HepG2 (cell line): ENCODE results near the gene NYAP1. TPM values are rescaled to one million over a fixed set of nuclear protein-coding genes. Genes with fewer than 3 reads are reported as not detected.

Source experiments
- ASH2L ChIP-seq: fragments of 300-600, 200-600 bp; sonication (generic); IDR thresholded peaks from 2 replicates; pipeline ENCODE4 v1.7.0; 2017; ENCODE audit warnings: low read depth, mild to moderate bottlenecking, moderate library complexity, mixed read lengths, low read length; ENCODE audit not compliant: insufficient read length
- CEBPZ ChIP-seq: IDR thresholded peaks from 2 replicates; pipeline ENCODE4 v1.6.1; 2012; ENCODE audit warnings: low read length, improper control_type of control experiment
- CHD2 ChIP-seq: IDR thresholded peaks from 2 replicates; pipeline ENCODE4 v1.6.1; 2011; ENCODE audit warnings: low read depth, low read length, improper control_type of control experiment
- LRRFIP1 ChIP-seq: sonication (generic); formaldehyde crosslinking; conservative IDR thresholded peaks from 2 replicates; pipeline ENCODE4 v1.4.0; 2020; ENCODE audit warnings: missing genetic modification reagents
- MXD1 ChIP-seq: sonication (generic); formaldehyde crosslinking; IDR thresholded peaks from 2 replicates; pipeline ENCODE4 v1.4.0; 2020; ENCODE audit warnings: mild to moderate bottlenecking, missing genetic modification reagents
- NCOA2 ChIP-seq: sonication (generic); formaldehyde crosslinking; IDR thresholded peaks from 2 replicates; pipeline ENCODE4 v1.8.0; 2022; ENCODE audit warnings: inconsistent platforms
- NONO ChIP-seq, 2 experiments: fragments of 450-650 bp in 1 of 2; sonication (generic) in 1 of 2; formaldehyde crosslinking in 1 of 2; IDR thresholded peaks in 1 of 2; conservative IDR thresholded peaks in 1 of 2; 2 replicates each; pipeline versions ENCODE4 v1.6.1 to v1.8.0; 2017 to 2022; ENCODE audit warnings: mild to moderate bottlenecking in 1 of 2, missing genetic modification reagents in 1 of 2, moderate library complexity in 1 of 2
- ONECUT2 ChIP-seq: sonication (generic); formaldehyde crosslinking; IDR thresholded peaks from 2 replicates; pipeline ENCODE4 v1.4.0; 2020; ENCODE audit warnings: missing genetic modification reagents
- PAWR ChIP-seq: sonication (generic); formaldehyde crosslinking; IDR thresholded peaks from 2 replicates; pipeline ENCODE4 v1.4.0; 2020; ENCODE audit warnings: missing genetic modification reagents, mild to moderate bottlenecking, borderline replicate concordance
- RFXANK ChIP-seq: IDR thresholded peaks from 2 replicates; pipeline ENCODE4 v1.6.1; 2016
- SALL2 ChIP-seq: sonication (generic); formaldehyde crosslinking; IDR thresholded peaks from 2 replicates; pipeline ENCODE4 v1.8.1; 2023; ENCODE audit warnings: mild to moderate bottlenecking, missing genetic modification reagents, inconsistent platforms
- SMC3 ChIP-seq: IDR thresholded peaks from 2 replicates; pipeline ENCODE4 v1.6.1; 2011; ENCODE audit warnings: low read length, improper control_type of control experiment
- SRSF4 ChIP-seq: fragments of 200-400 bp; formaldehyde crosslinking; IDR thresholded peaks from one replicate; pipeline ENCODE4 v1.6.1; 2018; ENCODE audit warnings: mild to moderate bottlenecking, low read depth, low read length, moderate library complexity; ENCODE audit not compliant: poor library complexity, severe bottlenecking
- ZBTB7A ChIP-seq: sonication (generic); formaldehyde crosslinking; IDR thresholded peaks from 2 replicates; pipeline ENCODE4 v1.8.0; 2022; ENCODE audit warnings: mild to moderate bottlenecking, missing genetic modification reagents
- ZFP37 ChIP-seq: sonication (generic); formaldehyde crosslinking; IDR thresholded peaks from 2 replicates; pipeline ENCODE4 v1.4.0; 2020; ENCODE audit warnings: missing genetic modification reagents, borderline replicate concordance
- ZNF260 ChIP-seq: sonication (generic); formaldehyde crosslinking; IDR thresholded peaks from 2 replicates; pipeline ENCODE4 v1.4.0; 2020; ENCODE audit warnings: missing genetic modification reagents, low read depth, mild to moderate bottlenecking, borderline replicate concordance
- ZNF280D ChIP-seq: sonication (generic); formaldehyde crosslinking; IDR thresholded peaks from 2 replicates; pipeline ENCODE4 v1.5.1; 2020; ENCODE audit warnings: mild to moderate bottlenecking, missing genetic modification reagents
- ZNF446 ChIP-seq: sonication (generic); formaldehyde crosslinking; IDR thresholded peaks from 2 replicates; pipeline ENCODE4 v1.5.0; 2020; ENCODE audit warnings: mild to moderate bottlenecking, missing genetic modification reagents
- ZNF773 ChIP-seq: sonication (generic); formaldehyde crosslinking; IDR thresholded peaks from 2 replicates; pipeline ENCODE4 v1.4.0; 2020; ENCODE audit warnings: missing genetic modification reagents, borderline replicate concordance
- polyA plus RNA-seq, 8 experiments: library from polyadenylated mRNA; depleted of rRNA in 3 of 8; stranded (reverse) in 7 of 8; unstranded in 1 of 8; fragments of >200 nt; fragmentation: Illumina TruSeq in 4 of 8; extraction: Trizol in 4 of 8; gene quantifications; 2 replicates each; pipeline versions ENCODE4 v1.2.1 to v1.2.3, GENCODE V29; 2011 to 2016; ENCODE audit warnings: low read depth in 4 of 8, missing spikeins in 1 of 8, mixed read lengths in 1 of 8; ENCODE audit not compliant: insufficient read depth in 1 of 8
- total RNA-seq, 5 experiments: library from RNA; depleted of rRNA; stranded (reverse); fragments of >200 nt; fragmentation: Illumina TruSeq; extraction: Trizol; gene quantifications; 2 replicates each; pipeline ENCODE4 v1.2.3, GENCODE V29; 2016; ENCODE audit warnings: low read depth in 1 of 5

NYAP1 gene
- total and polyA plus RNA-seq, 2 of the 13 experiments (the other 11 are each of a cell fraction or from before 2014, with no cell fraction given) = 0.15 to 0.46 TPM

- TF ChIP-seq SMC3 (no peak), NCOA2 (no peak), ASH2L (peak; percentile 30), SRSF4 (no peak), ZBTB7A (CRISPR knock-in tag) (peak; percentile 77; the same call in 1 of the 2 replicates), MXD1 (no peak; the same call in 1 of the 2 replicates), LRRFIP1 (CRISPR knock-in tag) (no peak), SALL2 (0 out of 2 replicates have a peak, but pooled peaks have one; percentile 44), RFXANK (CRISPR knock-in tag) (no peak), ZNF446 (CRISPR knock-in tag) (no peak), NONO (IDR thresholded peaks at IDR 0.05) (no peak), NONO (CRISPR knock-in tag; conservative IDR thresholded peaks at IDR 0.05) (0 out of 2 replicates have a peak, but pooled peaks have one; percentile 29), ZFP37 (CRISPR knock-in tag) (no peak), CEBPZ (no peak), PAWR (CRISPR knock-in tag) (no peak), ZNF260 (no peak), CHD2 (no peak), ZNF280D (CRISPR knock-in tag) (no peak; the same call in 1 of the 2 replicates), ZNF773 (CRISPR knock-in tag) (0 out of 2 replicates have a peak, but pooled peaks have one; percentile 61), ONECUT2 (no peak)
Observed at GRCh38 chr7:100478958-100479660, 4.6 kb upstream of the NYAP1 start, which contains the start of gene TSC22D4 (continued).
